Testis (tissue), 3 donors: ENCODE results near the gene HS1BP3. TPM values are rescaled to one million over a fixed set of nuclear protein-coding genes. Genes with fewer than 3 reads are reported as not detected.

Experiments
- DNase-seq: peaks from one replicate; pipeline ENCODE4 v3.0.0-alpha.2; 2019
- H3K27ac ChIP-seq, 2 donors: fragments of 200-600 bp; sonication (generic); one replicate each; pipeline ENCODE4 v1.5.1; 2019
- H3K27me3 ChIP-seq: fragments of 200-600 bp; sonication (generic); one replicate; pipeline ENCODE4 v1.5.1; 2019
- H3K36me3 ChIP-seq: fragments of 200-600 bp; sonication (generic); one replicate; pipeline ENCODE4 v1.5.1; 2017; ENCODE audit warnings: low read depth; ENCODE audit errors: missing control alignments
- H3K4me1 ChIP-seq: fragments of 200-600 bp; sonication (generic); one replicate; pipeline ENCODE4 v1.5.1; 2019
- H3K4me3 ChIP-seq, 2 donors: fragments of 200-600 bp; sonication (generic); one replicate each; pipeline ENCODE4 v1.5.1; 2017 to 2019
- H3K9me3 ChIP-seq: fragments of 200-600 bp; sonication (generic); one replicate; pipeline ENCODE4 v1.5.1; 2017
- POLR2A ChIP-seq: fragments of 450-650 bp; IDR thresholded peaks from one replicate; pipeline ENCODE4 v1.6.1; 2017; ENCODE audit warnings: antibody characterized with exemption, mild to moderate bottlenecking, moderate library complexity
- WGBS, 2 donors: methylation state at CpG; one replicate each; pipeline ENCODE4 v1.1.5; 2018; 5-methylcytosine and 5-hydroxymethylcytosine counted together
- intact Hi-C: fragments of 100-400 bp; cut with DNase I; formaldehyde crosslinking; loops from one replicate; pipeline ENCODE4 v1.15.1; 2023; ENCODE audit warnings: low total_unique reads
- polyA plus RNA-seq: library from polyadenylated mRNA; stranded (reverse); fragments of 350-450 nt; fragmentation: Illumina TruSeq; extraction: RNeasy Lipid Tissue Mini Kit (QIAGEN cat#74804); gene quantifications from one replicate; pipeline ENCODE4 v1.2.3, GENCODE V29; 2014; ENCODE audit warnings: low read depth, low replicate concordance; ENCODE audit not compliant: insufficient read depth
- total RNA-seq, 2 donors: library from RNA; depleted of rRNA; stranded (reverse); fragments of >200 nt; gene quantifications; one replicate each; pipeline ENCODE4 v1.2.3, GENCODE V29; 2016
- TF ChIP-seq, protein P1 (sequence below), 3 experiments: fragments of 450-650 bp in 2 of 3; fragments of 200-600 bp in 1 of 3; sonication (generic) in 1 of 3; IDR thresholded peaks; one replicate each; pipeline ENCODE4 v1.5.1; 2016 to 2019; ENCODE audit warnings: antibody characterized with exemption in 3 of 3, mild to moderate bottlenecking in 2 of 3, moderate library complexity in 1 of 3

HS1BP3 gene
- total and polyA plus RNA-seq, 3 donors from 2014 or later, result 23.5 to 31.6 (median 25.0) TPM

DNA sequence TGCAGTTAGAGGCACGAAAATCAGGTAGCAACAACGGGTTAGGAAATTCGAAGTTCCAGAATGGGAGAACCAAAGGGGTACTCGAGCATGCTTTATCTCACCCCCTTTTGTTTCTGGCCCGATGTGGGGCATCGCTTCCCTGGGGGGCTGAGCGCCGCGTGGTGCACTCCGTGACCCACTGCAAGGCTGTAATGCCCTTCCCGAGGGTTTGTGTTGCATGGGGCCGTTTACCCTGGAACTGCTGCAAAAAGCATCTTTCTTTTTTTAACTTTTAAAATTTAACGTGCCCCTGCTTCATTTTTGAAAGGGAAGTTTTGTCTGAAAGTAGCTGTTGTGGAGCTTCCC is 20.8 kb upstream of the HS1BP3 start:
- Histone ChIP-seq H3K4me3 (no peak overlapping the region), H3K27me3 (peaks cover 8% of the 10 kb centered on the region)
- intact Hi-C loops, result no loop called here

DNA sequence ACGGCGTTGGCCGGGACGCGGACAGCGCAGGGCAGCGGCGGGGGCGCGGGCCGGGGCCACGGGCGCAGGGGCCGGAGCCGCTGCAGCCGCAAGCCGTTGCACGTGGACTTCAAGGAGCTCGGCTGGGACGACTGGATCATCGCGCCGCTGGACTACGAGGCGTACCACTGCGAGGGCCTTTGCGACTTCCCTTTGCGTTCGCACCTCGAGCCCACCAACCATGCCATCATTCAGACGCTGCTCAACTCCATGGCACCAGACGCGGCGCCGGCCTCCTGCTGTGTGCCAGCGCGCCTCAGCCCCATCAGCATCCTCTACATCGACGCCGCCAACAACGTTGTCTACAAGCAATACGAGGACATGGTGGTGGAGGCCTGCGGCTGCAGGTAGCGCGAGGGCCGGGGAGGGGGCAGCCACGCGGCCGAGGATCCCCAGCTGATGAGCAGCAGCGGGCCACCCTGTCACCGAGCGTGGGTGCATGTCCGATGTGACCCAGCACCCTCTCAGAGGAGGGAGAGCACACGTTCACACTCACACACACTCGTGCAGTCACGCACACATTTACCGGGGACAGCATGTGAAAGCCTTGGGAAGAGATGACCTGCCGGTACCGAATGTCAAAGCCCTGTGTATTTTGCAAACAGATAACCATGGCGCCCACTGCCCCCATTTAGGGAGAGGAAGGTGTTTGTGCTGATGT is 20.3 kb upstream of the HS1BP3 start:
- Histone ChIP-seq H3K27me3 (peaks cover 8% of the 10 kb centered on the region), H3K4me1 (peaks cover 11% of the 10 kb centered on the region), H3K9me3 (no peaks in the 10 kb centered on the region), H3K27ac (no peak overlapping the region), H3K4me3 (no peak overlapping the region), H3K36me3 (no peaks in the 10 kb centered on the region)
- no peak for TF ChIP-seq POLR2A
- TF ChIP-seq, protein P1, sequence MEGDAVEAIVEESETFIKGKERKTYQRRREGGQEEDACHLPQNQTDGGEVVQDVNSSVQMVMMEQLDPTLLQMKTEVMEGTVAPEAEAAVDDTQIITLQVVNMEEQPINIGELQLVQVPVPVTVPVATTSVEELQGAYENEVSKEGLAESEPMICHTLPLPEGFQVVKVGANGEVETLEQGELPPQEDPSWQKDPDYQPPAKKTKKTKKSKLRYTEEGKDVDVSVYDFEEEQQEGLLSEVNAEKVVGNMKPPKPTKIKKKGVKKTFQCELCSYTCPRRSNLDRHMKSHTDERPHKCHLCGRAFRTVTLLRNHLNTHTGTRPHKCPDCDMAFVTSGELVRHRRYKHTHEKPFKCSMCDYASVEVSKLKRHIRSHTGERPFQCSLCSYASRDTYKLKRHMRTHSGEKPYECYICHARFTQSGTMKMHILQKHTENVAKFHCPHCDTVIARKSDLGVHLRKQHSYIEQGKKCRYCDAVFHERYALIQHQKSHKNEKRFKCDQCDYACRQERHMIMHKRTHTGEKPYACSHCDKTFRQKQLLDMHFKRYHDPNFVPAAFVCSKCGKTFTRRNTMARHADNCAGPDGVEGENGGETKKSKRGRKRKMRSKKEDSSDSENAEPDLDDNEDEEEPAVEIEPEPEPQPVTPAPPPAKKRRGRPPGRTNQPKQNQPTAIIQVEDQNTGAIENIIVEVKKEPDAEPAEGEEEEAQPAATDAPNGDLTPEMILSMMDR (IDR thresholded peaks at IDR 0.05), result no peak
- intact Hi-C loops, result no loop called here
- 7 to 26% methylated on average over 7 to 44 of the region's 60 CpGs for WGBS, 2 donors
- DNase-seq, result no peak

More for the DNA sequence above, 20.8 kb upstream of the HS1BP3 start:
- H3K9me3 ChIP-seq, result no peaks in the 10 kb centered on the region
- peaks cover 6% of the 10 kb centered on the region for H3K4me1 ChIP-seq
- no peaks in the 10 kb centered on the region for H3K36me3 ChIP-seq
- H3K27ac ChIP-seq, result no peak overlapping the region
- no peak for DNase-seq
- TF ChIP-seq, protein P1 (IDR thresholded peaks at IDR 0.05), result no peak
- TF ChIP-seq POLR2A, result no peak
- WGBS, 2 donors, result 15% methylated on average over 13 of the region's 13 CpGs

DNA sequence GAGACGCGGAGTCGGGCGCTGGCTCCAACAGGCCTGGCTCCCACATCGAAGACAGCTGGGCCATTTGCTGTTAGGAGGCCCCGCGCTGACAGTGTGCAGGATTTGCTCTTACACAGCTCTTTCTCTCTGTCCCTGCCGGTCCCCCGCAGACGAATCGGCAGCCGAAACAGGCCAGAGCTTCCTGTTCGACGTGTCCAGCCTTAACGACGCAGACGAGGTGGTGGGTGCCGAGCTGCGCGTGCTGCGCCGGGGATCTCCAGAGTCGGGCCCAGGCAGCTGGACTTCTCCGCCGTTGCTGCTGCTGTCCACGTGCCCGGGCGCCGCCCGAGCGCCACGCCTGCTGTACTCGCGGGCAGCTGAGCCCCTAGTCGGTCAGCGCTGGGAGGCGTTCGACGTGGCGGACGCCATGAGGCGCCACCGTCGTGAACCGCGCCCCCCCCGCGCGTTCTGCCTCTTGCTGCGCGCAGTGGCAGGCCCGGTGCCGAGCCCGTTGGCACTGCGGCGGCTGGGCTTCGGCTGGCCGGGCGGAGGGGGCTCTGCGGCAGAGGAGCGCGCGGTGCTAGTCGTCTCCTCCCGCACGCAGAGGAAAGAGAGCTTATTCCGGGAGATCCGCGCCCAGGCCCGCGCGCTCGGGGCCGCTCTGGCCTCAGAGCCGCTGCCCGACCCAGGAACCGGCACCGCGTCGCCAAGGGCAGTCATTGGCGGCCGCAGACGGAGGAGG is 19.6 kb upstream of the HS1BP3 start:
- peaks cover 18% of the 10 kb centered on the region for H3K4me1 ChIP-seq
- intact Hi-C loops, result no loop called here
- DNase-seq, result no peak
- H3K27ac ChIP-seq, result no peak overlapping the region
- H3K4me3 ChIP-seq, result no peak overlapping the region
- TF ChIP-seq, protein P1 (IDR thresholded peaks at IDR 0.05), result no peak
- no peak for TF ChIP-seq POLR2A
- H3K27me3 ChIP-seq, result peaks cover 8% of the 10 kb centered on the region
- H3K9me3 ChIP-seq, result no peaks in the 10 kb centered on the region
- whole genome bisulfite sequencing, 2 donors, result 9% methylated on average over 62 of the region's 83 CpGs; no CpG with 5 or more reads in 1 of the 2 donors
- no peaks in the 10 kb centered on the region for H3K36me3 ChIP-seq

DNA sequence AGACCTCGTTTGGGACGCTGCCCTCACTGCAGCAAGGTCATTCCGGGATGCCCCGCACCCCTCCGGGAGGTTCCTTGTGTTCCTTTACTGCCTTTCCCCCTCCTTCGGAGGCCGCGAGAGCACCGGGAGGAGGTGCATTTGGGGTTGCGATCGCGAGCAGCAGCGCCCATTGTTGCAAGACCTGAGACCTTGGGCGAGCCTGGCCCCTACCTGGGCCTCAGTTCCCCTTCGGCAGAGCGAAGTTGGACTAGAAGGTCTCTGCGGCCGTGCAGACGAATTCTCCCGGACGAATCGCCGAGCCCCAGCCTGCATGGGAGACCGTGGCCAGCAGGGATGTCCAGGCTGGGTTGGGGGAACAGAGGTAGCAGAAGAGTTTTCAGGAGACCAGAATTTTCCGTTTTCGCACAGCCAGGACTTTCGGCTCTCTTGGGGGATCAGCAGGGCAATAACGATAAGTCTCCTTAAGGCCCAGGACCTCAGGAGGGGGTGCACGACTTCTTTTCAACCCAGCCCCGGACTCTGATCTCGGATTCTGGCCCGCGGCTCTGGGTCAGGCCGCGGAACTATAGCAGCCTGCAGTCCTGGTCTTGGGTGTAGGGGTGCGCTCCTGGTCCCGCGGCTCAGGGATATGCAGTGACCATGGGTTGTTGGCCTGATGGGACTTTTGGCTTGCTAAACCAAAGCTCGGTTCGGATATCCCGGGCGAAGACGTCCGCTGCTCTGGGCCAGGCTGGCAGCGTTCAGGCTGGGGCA is 18.8 kb upstream of the HS1BP3 start:
- intact Hi-C loops, result no loop called here
- Histone ChIP-seq H3K36me3 (no peaks in the 10 kb centered on the region), H3K27ac (no peak overlapping the region), H3K4me3 (no peak overlapping the region), H3K9me3 (no peaks in the 10 kb centered on the region), H3K27me3 (peaks cover 8% of the 10 kb centered on the region), H3K4me1 (peaks cover 14% of the 10 kb centered on the region)
- 33 to 43% methylated on average over 24 to 45 of the region's 45 CpGs for WGBS, 2 donors
- DNase-seq, result no peak
- TF ChIP-seq POLR2A, result no peak
- TF ChIP-seq, protein P1 (IDR thresholded peaks at IDR 0.05), result no peak
